ENCODE data around the gene TOM1L2.

The TOM1L2 gene

DNA sequence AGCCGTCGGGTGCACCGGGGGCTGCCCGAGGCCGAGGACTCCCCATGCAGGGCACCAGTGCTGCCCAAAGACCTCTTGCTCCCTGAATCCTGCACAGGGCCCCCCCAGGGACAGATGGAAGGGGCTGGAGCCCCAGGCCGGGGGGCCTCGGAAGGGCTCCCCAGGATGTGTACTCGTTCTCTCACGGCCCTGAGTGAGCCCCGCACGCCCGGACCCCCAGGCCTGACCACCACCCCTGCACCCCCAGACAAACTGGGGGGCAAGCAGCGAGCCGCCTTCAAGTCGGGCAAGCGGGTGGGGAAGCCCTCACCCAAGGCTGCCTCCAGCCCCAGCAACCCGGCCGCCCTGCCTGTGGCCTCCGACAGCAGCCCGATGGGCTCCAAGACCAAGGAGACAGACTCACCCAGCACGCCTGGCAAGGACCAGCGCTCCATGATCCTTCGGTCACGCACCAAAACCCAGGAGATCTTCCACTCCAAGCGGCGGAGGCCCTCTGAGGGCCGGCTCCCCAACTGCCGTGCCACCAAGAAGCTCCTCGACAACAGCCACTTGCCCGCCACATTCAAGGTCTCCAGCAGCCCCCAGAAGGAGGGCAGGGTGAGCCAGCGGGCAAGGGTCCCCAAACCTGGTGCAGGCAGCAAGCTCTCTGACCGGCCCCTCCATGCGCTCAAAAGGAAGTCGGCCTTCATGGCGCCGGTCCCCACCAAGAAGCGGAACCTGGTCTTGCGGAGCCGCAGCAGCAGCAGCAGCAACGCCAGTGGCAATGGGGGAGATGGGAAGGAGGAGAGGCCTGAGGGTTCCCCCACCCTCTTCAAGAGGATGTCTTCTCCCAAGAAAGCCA lies 176.0 kb downstream of the TOM1L2 start:
- TF ChIP-seq, protein P1, sequence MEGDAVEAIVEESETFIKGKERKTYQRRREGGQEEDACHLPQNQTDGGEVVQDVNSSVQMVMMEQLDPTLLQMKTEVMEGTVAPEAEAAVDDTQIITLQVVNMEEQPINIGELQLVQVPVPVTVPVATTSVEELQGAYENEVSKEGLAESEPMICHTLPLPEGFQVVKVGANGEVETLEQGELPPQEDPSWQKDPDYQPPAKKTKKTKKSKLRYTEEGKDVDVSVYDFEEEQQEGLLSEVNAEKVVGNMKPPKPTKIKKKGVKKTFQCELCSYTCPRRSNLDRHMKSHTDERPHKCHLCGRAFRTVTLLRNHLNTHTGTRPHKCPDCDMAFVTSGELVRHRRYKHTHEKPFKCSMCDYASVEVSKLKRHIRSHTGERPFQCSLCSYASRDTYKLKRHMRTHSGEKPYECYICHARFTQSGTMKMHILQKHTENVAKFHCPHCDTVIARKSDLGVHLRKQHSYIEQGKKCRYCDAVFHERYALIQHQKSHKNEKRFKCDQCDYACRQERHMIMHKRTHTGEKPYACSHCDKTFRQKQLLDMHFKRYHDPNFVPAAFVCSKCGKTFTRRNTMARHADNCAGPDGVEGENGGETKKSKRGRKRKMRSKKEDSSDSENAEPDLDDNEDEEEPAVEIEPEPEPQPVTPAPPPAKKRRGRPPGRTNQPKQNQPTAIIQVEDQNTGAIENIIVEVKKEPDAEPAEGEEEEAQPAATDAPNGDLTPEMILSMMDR (IDR thresholded peaks at IDR 0.05; ENCODE audit: low read depth, low read length) = no peak
- no peak for DNase-seq (ENCODE audit: extremely low read depth, low read depth)

DNA sequence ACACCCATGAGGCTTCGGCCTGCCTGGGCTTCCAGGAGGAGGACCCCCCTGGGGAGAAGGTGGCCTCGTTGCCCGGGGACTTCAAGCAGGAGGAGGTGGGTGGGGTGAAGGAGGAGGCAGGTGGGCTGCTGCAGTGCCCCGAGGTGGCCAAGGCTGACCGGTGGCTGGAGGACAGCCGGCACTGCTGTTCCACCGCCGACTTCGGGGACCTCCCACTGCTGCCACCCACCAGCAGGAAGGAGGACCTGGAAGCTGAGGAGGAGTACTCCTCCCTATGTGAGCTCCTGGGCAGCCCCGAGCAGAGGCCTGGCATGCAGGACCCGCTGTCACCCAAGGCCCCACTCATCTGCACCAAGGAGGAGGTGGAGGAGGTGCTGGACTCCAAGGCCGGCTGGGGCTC lies 176.9 kb downstream of the TOM1L2 start:
- TF ChIP-seq, protein P1 (IDR thresholded peaks at IDR 0.05; ENCODE audit: low read depth, low read length) = no peak
- DNase-seq (ENCODE audit: extremely low read depth, low read depth) = no peak

DNA sequence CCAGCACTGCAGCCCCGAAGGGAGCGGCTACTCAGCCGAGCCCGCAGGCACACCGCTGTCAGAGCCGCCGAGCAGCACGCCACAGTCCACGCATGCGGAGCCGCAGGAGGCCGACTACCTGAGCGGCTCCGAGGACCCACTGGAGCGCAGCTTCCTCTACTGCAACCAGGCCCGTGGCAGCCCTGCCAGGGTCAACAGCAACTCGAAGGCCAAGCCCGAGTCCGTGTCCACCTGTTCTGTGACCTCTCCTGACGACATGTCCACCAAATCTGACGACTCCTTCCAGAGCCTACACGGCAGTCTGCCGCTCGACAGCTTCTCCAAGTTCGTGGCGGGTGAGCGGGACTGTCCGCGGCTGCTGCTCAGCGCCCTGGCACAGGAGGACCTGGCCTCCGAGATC lies 177.8 kb downstream of the TOM1L2 start:
- no peak for DNase-seq (ENCODE audit: extremely low read depth, low read depth)
- TF ChIP-seq, protein P1 (IDR thresholded peaks at IDR 0.05; ENCODE audit: low read depth, low read length) = no peak
